ENCODE results near the gene STAM.
"Not testable (repeated sequence)": the region's sequence is repeated elsewhere in the genome, so short reads cannot be mapped to it uniquely, and the experiment has no call there.

STAM gene

DNA sequence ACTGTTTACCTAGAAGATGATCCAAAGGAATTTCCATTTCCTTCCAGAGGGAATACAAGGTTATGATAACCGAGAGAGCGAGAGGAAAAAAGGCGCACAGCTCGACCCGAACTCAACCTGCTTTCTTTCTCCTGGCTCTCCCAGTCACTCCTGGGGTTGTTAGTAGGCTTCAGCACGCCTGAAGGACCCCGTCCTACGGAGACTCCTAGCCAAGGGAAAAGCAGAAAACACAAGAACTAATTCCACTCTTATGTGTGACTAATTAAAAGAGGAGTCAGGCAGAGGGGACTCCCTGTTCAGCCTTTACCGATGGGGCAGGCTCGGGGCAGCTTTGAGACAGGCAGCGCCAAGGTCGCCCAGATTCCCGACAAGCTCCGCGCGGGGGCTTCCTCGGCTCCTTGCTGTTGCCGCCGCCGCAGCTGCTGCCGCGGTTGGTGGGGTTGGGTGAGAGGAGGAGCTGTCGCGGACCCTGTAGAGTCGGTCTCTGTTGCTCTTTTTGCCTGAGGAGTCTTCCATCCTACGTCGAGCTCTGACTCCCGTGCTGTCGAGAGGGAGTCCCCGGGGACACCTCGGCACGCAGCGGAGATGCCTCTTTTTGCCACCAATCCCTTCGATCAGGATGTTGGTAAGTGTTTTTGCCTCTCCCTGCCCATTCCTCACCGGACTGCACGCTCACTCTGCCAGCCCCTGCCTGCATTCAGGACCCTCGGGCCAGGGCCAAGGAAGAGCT, at the start of gene STAM:
Gene STAM (plus strand): TSS at position 397 of the 730 bp plus-strand sequence. CDS start 189 bp downstream, at position 586.
- peak; percentile 74 to 95 (median 89) for DNase-seq
- intact Hi-C loops (cut with DNase I), result no loop called here

DNA sequence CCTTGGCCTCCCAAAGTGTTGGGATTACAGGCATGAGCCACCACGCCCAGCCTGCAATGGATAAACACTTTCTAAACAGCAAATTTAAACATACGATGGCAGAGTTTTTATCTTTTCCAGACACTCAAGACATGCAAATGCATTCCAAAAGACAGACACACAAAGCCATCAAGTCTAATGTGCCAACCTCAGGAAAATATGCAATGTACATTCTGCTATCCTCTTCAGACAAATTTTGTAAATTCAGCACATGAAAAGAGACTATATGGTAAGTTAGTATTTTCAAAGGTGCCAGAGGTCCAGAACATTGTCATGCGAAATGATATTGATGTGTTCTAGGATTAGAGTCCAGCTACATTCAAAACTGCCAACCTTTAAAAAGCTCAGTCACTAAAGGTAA, 46.6 kb upstream of the STAM start:
- intact Hi-C loops (cut with DNase I), result no loop called here
- no peak for DNase-seq

DNA sequence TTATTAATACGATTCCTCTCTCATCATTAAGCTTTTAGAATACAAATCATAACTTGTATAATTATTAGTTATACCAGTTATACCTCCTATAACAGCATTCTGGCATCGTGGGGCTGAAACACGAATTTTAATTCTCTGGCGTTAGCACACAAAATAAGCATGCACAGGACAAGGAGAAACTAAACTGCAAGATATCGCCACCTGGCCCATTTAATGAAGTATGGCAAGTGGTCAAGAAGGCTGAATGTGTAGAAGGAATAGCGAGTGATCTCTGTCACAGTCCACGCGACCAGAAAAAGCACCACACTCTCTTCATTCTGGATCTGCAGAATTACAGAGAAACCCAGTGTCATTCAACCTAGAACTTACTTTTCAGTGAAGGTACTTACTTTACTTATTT, 44.9 kb upstream of the STAM start:
- DNase-seq, result no peak
- intact Hi-C loops (cut with DNase I), result no loop called here

DNA sequence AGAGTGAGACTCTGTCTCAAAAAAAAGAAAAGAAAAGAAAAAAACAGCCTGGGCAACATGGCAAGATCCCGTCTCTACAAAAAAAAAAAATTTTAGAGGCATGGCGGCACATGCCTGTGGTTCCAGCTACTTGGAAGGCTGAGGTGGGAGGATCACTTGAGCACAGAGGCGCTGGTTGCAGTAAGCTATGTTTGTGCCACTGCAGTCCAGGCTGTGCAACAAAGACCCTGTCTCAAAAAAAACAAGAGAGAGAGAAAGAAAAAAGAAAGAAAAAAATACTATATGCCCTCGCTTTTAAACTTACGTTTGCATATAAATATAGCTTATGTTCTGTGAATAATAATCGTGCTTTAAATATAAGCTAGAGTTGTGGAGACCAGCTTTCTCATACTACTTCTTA, 38.0 kb upstream of the STAM start:
- intact Hi-C loops (cut with DNase I), result loop anchor here (2.0 kb wide), 1 partner anchor 137 kb away; no protein-coding TSS in a partner anchor
- DNase-seq, result no peak

DNA sequence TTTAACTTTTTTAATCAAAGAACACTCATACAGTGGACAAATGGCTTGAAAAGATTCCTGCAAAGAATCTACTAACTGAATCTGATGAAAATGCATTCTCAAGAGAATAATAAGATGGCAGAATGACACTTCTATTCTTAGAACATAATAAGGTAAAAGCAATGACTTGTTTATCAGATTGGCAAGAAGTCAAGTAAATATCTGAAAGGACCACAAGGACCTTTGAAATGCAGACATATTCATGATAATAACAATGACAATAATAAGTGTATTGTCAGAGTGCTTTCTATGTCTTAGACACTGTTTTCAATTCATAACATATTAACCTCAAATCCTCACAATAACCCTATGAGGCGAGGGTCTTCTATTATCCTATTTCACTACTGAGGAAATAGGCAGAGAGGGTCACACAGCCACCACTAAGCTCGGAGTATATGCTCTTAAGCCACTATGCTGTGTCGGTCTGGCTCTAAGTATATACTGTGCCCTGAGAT, 37.4 kb upstream of the STAM start:
- intact Hi-C loops (cut with DNase I), result loop anchor here (2.0 kb wide), 1 partner anchor 136 kb away; no protein-coding TSS in a partner anchor

DNA sequence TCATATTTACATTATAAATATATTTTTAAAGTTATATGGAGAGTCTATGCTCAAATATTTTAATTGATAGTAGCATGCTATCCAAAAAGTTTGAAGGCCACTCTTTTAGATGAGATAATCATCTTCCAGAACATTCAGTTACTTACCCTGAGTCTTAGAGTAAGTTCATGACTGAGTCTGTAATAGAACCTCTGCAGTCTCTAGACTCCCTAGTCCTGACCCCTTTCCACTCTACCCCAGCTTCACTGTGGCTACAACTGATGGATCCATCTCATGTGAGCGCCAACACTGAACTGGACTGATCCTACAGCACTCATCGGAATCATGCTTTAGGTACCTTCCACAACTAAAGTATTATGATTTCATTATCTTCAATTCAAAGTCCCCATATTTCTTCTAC, 36.9 kb upstream of the STAM start:
- intact Hi-C loops (cut with DNase I), result loop anchor here (2.0 kb wide), 1 partner anchor 136 kb away; no protein-coding TSS in a partner anchor
- DNase-seq, result no peak

More for the DNA sequence above, 37.4 kb upstream of the STAM start:
- no peak for DNase-seq

DNA sequence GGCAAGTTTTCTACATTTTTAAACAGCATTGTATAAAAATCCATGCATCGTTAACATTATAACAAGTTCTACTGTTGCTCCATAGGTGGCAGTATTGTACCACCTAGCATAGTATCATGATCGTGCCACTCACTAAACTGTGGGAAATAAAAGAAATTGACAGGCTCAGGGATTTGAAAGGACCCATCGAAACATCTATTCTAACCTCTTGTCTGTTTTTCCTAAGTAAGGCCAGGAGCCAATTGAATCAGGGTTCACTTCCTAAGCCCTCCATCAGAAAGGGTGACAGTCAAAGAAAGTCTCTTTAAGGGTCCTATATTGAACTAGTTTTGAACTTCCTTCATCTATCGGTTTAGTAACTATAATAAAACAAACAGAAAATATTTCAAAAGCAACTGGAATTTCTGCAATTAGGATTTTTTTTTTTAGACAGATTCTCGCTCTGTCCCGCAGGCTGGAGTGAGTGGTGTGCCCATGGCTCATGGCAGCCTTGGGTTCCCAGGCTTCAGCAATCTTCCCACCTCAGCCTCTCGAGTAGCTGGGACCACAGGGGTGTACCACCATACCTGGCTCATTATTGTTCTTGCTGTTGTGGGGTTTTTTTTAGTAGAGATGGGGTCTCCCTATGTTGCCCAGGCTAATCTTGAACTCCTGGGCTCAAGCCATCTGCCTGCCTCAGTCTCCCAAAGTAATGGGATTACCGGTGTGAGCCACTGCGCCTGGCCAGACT, 36.2 kb upstream of the STAM start:
- DNase-seq, result peak in 10 of 42 donors; percentile 11 to 71 (median 36)
- intact Hi-C loops (cut with DNase I), result loop anchor here (2.0 kb wide), 1 partner anchor 135 kb away; no protein-coding TSS in a partner anchor

DNA sequence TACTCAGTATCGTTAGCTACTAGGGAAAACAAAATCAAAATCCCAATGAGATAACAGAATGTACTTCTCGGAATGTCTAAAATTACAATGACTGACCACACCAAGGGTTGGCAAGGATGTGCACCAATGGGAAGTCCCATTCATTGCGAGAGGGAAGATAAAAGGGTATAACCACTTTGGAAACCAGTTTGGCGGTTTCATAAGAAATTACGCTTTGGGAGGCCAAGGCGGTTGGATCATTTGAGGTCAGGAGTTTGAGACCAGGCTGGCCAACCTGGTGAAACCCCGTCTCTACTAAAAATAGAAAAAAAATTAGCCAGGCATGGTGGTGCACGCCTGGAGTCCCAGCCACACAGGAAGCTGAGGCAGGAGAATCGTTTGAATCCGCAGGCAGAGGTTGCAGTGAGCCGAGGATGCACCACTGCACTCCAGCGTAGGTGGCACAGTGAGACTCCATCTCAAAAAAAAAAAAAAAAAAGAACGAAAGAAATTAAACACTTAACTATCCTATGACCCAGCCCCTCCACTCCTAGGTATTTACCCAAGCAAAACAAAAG, 34.4 kb upstream of the STAM start:
- intact Hi-C loops (cut with DNase I), result no loop called here
- no peak for DNase-seq

DNA sequence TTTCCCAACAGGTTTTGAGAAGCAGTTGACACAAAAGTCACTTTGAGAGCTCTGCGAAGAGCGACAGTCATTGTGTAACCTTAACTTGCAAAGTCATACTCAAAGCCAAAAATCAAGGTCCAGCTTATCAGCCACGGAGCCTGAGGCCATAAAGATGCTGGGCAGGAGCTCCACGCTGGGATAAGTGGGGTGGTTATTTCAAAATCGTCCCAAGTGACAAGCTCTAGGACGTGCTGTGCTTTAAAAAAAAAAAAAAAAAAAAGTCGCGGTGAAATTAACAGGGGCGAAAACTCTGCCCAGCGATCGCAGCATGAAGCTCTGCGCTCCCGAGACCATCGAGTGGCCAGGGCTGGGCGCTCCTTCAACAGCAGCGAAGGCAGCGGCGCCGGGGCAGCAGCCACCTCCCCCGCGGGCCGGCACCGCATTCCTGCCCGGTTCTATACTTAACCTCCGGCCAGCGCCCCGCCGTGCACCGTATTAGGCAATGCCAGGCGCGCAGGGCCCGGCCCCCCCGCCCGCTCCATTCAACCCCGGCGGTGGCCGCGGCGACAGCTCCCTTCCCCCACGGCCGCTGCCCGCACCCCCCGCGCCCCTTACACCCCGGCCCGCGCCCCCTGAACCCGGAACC, 27.4 kb upstream of the STAM start:
- DNase-seq, result peak in 41 of 42 donors; percentile 19 to 77 (median 48)
- intact Hi-C loops (cut with DNase I), result no loop called here

DNA sequence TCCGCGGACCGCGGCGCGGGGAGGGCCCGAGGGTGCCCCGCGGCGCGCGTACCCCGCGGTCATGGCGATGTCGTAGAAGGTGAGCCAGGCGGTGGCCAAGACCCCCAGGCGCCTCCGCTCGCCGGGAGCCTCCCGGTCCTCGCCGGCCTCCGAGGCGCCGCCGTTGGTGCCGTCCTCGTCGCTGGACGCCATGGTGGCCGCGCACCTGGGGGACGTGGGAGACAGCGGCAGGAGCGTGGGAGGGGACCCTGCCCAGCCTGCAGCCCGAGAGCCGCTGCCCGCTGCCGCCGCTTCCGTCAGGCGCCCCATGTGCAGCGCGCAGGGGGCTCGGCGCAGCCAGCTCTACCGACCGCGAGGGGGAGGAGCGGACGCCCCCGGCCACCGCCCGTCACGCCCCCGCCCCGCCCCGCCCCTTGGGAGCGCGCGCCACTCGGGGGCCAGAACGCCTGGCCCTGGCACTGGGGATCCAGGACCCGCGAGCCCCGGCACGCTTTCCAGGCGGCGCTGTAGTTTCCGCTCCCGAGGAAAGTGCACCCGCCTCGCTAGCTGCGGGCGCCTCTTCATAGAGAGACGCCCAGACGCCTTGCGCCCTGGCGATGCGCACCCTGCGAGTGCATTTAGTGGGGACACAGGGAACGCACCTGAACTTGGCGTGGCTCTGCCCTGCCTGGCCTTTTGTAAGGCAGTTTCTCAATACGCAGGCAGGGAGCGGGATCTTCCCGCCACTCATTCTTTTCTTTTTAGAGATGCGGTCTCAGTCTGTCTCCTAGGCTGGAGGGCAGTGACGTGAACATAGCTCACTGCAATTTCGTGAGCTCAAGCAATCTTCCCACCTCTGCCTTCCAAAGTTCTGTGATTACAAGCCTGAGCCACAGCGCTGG, 26.7 kb upstream of the STAM start, which contains the start of gene HACD1:
Gene HACD1 (minus strand): TSS at position 344 of the 881 bp plus-strand sequence. CDS start 35 bp downstream, at position 309.
- DNase-seq, result peak; percentile 29 to 87 (median 75)
- intact Hi-C loops (cut with DNase I), result no loop called here

DNA sequence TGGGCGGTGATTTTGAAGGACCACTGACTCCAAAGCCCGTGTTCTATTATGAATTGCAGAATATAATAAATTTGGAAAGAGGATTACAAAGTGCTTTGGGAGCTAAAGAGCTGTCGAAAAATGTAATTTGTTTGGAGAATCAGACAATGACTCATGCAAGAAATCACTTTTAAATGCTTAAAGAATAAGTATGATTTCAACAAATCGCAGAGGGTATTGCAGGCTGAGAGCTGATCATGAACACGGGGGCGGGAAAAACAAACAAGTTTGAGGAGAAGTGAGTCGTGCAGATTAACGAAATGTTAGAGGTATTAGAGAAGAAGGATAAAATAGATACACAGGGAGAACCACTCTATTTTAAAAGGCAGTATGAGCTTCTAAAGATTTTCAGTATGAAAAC, 21.9 kb upstream of the STAM start:
- intact Hi-C loops (cut with DNase I), result no loop called here
- DNase-seq, result no peak

DNA sequence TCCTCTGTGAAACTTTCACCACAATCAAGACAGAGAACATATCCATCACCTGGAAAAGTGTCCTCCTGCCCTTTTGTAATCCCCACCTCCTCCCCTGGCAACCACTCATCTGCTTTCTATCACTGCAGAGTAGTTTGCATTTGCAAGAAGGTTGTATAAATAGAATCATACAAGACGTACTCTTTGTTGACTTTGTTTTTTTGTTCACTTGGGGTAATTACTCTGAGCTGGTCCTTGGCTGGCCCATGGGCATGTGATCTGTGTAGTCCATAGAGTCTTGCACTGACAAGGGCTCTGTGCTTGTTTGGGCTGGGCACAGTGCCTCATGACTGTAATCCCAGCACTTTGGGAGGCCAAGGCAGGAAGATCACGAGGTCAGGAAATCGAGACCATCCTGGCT, 19.0 kb upstream of the STAM start:
- intact Hi-C loops (cut with DNase I), result no loop called here

DNA sequence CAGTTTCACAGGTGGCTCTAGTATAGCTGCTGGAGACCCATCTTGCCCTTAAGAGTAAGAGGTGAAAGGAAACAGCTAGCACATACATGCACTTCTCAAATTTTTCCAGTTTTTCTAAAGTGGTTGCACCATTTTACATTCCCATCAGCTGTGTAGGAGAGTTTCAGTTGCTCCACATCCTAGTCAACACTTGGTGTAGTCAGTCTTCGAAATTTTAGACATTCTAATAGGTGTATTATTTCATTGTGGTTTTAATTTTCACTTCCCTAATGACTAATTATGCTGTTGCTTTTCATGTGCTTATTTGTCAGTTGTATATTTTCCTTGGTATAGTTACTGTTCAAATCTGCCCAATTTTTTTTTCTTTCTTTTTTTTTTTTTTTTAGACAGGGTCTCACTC, 17.3 kb upstream of the STAM start:
- DNase-seq, result no peak
- intact Hi-C loops (cut with DNase I), result no loop called here

More for the DNA sequence above, 19.0 kb upstream of the STAM start:
- no peak for DNase-seq

DNA sequence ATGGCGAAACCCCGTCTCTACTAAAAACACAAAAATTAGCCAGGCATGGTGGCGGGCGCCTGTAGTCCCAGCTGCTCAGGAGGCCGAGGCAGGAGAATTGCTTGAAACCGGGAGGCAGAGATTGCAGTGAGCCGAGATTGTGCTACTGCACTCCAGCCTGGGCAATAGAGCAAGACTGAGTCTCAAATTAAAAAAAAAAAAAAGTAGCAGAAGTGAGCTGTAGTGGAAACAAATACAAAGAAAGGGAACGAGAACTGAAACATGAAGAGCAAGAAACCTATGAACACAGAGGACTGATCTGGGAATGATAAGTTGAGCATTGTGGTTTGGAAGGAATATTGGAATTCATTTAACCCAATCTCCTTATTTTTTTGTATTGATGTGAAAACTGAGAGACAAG, 11.4 kb upstream of the STAM start:
- DNase-seq; intact Hi-C loops (cut with DNase I): not testable (repeated sequence)

DNA sequence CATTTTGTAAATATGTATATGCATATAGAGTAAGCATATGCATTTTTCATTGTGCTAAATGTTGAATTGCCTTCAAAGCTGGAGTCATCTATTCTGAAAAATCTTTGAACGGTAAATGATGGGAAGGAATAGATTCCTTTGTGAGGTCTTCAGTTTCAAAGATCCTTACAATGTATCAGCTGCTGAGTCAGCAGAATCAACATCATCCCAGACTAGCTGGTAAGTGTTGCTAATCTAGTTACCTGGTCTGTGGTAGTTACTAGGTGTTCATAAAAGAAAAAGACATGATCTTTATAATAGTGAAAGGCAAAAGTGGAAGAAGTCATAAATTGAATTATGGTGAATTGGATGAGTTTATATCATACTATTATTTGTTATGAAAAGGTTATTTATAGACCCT, 10.6 kb upstream of the STAM start:
- intact Hi-C loops (cut with DNase I), result no loop called here
- no peak for DNase-seq

DNA sequence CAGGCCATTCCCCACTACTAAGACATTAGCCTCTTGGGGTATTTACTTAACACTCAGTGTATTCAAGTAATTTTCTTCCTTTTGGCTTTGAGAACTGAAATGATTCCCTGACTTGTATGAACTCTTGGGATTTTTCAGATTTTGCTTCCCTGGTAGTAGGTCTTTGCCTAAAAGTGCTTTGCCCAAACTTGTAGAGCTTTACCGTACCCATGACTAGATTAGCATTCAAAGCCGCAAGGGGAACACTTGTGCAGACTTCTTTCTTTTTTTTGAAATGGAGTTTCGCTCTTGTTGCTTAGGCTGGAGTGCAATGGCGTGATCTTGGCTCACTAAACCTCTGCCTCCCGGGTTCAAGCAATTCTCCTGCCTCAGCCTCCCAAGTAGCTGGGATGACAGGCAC, 6.1 kb upstream of the STAM start:
- intact Hi-C loops (cut with DNase I), result no loop called here
- no peak for DNase-seq

DNA sequence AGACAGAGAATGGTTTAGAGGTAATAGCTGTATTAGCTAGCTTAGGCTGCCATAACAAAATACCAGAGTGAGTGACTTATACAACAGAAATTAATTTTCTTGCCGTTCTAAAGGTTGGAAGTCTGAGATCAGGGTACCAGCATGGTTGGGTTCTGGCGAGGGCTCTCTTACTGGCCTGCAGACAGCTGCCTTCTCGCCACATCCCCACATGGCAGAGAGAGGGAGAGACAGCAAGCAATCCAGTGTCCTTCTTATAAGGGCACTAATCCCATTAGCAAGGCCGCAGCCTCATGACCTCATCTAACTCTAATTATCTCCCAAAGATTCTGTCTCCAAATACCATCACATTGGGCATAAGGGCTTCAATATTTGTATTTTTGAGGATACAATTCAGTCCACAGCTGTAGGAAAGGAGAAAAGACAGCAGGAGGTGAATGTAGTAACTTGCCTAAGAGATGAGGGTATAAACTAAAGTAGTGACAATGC, 3.6 kb upstream of the STAM start:
- DNase-seq, result no peak
- intact Hi-C loops (cut with DNase I), result no loop called here

DNA sequence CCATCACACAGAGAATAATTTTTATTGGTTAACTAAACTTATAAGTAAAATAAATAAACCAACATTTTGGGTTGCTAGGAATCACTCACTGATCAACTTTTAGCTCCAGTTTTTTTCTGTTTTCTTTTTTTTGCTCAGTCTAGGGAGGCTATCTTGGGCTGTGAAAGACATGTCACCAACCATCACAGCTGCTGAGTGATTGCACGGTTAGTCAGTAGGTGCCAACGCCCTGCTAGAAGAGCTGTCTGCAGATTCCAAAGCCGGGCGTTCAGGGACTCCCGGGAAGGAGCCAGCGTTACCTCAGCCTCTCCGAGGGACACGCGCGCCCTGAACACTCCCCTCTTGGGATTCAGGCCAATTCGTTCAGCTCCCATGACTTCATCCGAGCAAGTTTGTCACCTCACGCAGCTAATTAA, 604 bp upstream of the STAM start:
- DNase-seq, result peak in 6 of 42 donors; percentile 53 to 73 (median 60)
- intact Hi-C loops (cut with DNase I), result no loop called here

All from head of caudate nucleus (tissue), 42 donors.